ENCODE measurements around the gene TPCN1.

The TPCN1 gene

GRCh38 chr12:113329022-113329790 is 107.9 kb downstream of the TPCN1 start:
- Histone ChIP-seq H3K4me3 (ENCODE audit: low read depth in 1 of 2, low read length in 2 of 2) (no peak overlapping the region), H3K27me3 (ENCODE audit: control insufficient read depth in 1 of 2, insufficient read depth in 2 of 2, low read length in 2 of 2) (no peaks in the 10 kb centered on the region), H3K27ac (ENCODE audit: low read depth, low read length) (no peak overlapping the region), H3K9ac (ENCODE audit: low read length) (no peak overlapping the region), H3K9me3 (ENCODE audit: low read length) (no peaks in the 10 kb centered on the region), H3K36me3 (ENCODE audit: insufficient read depth, low read length) (peaks cover 4% of the 10 kb centered on the region), H3K4me1 (ENCODE audit: insufficient read depth, low read length) (peaks cover 4% of the 10 kb centered on the region)

GRCh38 chr12:113329791-113330417 is 108.6 kb downstream of the TPCN1 start:
- Histone ChIP-seq H3K4me3 (ENCODE audit: low read depth in 1 of 2, low read length in 2 of 2) (no peak overlapping the region), H3K36me3 (ENCODE audit: insufficient read depth, low read length) (peaks cover 4% of the 10 kb centered on the region)

GRCh38 chr12:113330505-113330904 is 109.2 kb downstream of the TPCN1 start:
- Histone ChIP-seq H3K4me1 (ENCODE audit: insufficient read depth, low read length) (peaks cover 8% of the 10 kb centered on the region), H3K27me3 (ENCODE audit: control insufficient read depth in 1 of 2, insufficient read depth in 2 of 2, low read length in 2 of 2) (no peaks in the 10 kb centered on the region), H3K36me3 (ENCODE audit: insufficient read depth, low read length) (peaks cover 4% of the 10 kb centered on the region)

More at GRCh38 chr12:113329791-113330417, 108.6 kb downstream of the TPCN1 start:
- no peak overlapping the region for H3K9ac ChIP-seq (ENCODE audit: low read length)
- H3K9me3 ChIP-seq (ENCODE audit: low read length), result no peaks in the 10 kb centered on the region
- H3K27ac ChIP-seq (ENCODE audit: low read depth, low read length), result no peak overlapping the region
- H3K4me1 ChIP-seq (ENCODE audit: insufficient read depth, low read length), result peaks cover 8% of the 10 kb centered on the region
- no peaks in the 10 kb centered on the region for H3K27me3 ChIP-seq (ENCODE audit: control insufficient read depth in 1 of 2, insufficient read depth in 2 of 2, low read length in 2 of 2)

GRCh38 chr12:113332688-113333417 is 111.6 kb downstream of the TPCN1 start:
- no peak overlapping the region for H3K9ac ChIP-seq (ENCODE audit: low read length)
- H3K9me3 ChIP-seq (ENCODE audit: low read length), result no peaks in the 10 kb centered on the region
- H3K4me1 ChIP-seq (ENCODE audit: insufficient read depth, low read length), result peaks cover 8% of the 10 kb centered on the region
- peak overlapping the region; percentile 10 for H3K27ac ChIP-seq (ENCODE audit: low read depth, low read length)
- H3K36me3 ChIP-seq (ENCODE audit: insufficient read depth, low read length), result peaks cover 4% of the 10 kb centered on the region
- H3K4me3 ChIP-seq (ENCODE audit: low read depth in 1 of 2, low read length in 2 of 2), result peak overlapping the region in 1 of 2 donors; percentile 9
- H3K27me3 ChIP-seq (ENCODE audit: control insufficient read depth in 1 of 2, insufficient read depth in 2 of 2, low read length in 2 of 2), result no peaks in the 10 kb centered on the region

More at GRCh38 chr12:113330505-113330904, 109.2 kb downstream of the TPCN1 start:
- Histone ChIP-seq H3K9ac (ENCODE audit: low read length) (no peak overlapping the region), H3K9me3 (ENCODE audit: low read length) (no peaks in the 10 kb centered on the region), H3K4me3 (ENCODE audit: low read depth in 1 of 2, low read length in 2 of 2) (no peak overlapping the region), H3K27ac (ENCODE audit: low read depth, low read length) (no peak overlapping the region)

GRCh38 chr12:113333418-113333750 is 112.1 kb downstream of the TPCN1 start:
- H3K9me3 ChIP-seq (ENCODE audit: low read length), result no peaks in the 10 kb centered on the region
- peaks cover 8% of the 10 kb centered on the region for H3K4me1 ChIP-seq (ENCODE audit: insufficient read depth, low read length)
- no peaks in the 10 kb centered on the region for H3K27me3 ChIP-seq (ENCODE audit: control insufficient read depth in 1 of 2, insufficient read depth in 2 of 2, low read length in 2 of 2)
- H3K4me3 ChIP-seq (ENCODE audit: low read depth in 1 of 2, low read length in 2 of 2), result peak overlapping the region in 1 of 2 donors; percentile 62
- no peak overlapping the region for H3K9ac ChIP-seq (ENCODE audit: low read length)
- H3K27ac ChIP-seq (ENCODE audit: low read depth, low read length), result no peak overlapping the region
- peaks cover 4% of the 10 kb centered on the region for H3K36me3 ChIP-seq (ENCODE audit: insufficient read depth, low read length)

GRCh38 chr12:113333877-113334785 is 112.9 kb downstream of the TPCN1 start:
- Histone ChIP-seq H3K9me3 (ENCODE audit: low read length) (no peaks in the 10 kb centered on the region), H3K9ac (ENCODE audit: low read length) (peak overlapping the region; percentile 15), H3K4me3 (ENCODE audit: low read depth in 1 of 2, low read length in 2 of 2) (peak overlapping the region; percentile 62 to 70), H3K4me1 (ENCODE audit: insufficient read depth, low read length) (peaks cover 8% of the 10 kb centered on the region), H3K27ac (ENCODE audit: low read depth, low read length) (peak overlapping the region; percentile 39), H3K27me3 (ENCODE audit: control insufficient read depth in 1 of 2, insufficient read depth in 2 of 2, low read length in 2 of 2) (no peaks in the 10 kb centered on the region), H3K36me3 (ENCODE audit: insufficient read depth, low read length) (peaks cover 4% of the 10 kb centered on the region)

GRCh38 chr12:113334786-113335539 is 113.7 kb downstream of the TPCN1 start, which contains the start of gene SLC8B1:
SLC8B1 (minus strand) TSS chr12:113335109; CDS start chr12:113332878, 2,231 bp downstream.
- H3K27ac ChIP-seq (ENCODE audit: low read depth, low read length), result peak within 1 kb of the TSS; percentile 63
- H3K9me3 ChIP-seq (ENCODE audit: low read length), result no peaks in the 10 kb centered on the region
- peak within 1 kb of the TSS; percentile 62 to 70 for H3K4me3 ChIP-seq (ENCODE audit: low read depth in 1 of 2, low read length in 2 of 2)
- H3K27me3 ChIP-seq (ENCODE audit: control insufficient read depth in 1 of 2, insufficient read depth in 2 of 2, low read length in 2 of 2), result no peaks in the 10 kb centered on the region
- peak within 1 kb of the TSS; percentile 15 for H3K9ac ChIP-seq (ENCODE audit: low read length)
- H3K36me3 ChIP-seq (ENCODE audit: insufficient read depth, low read length), result peaks cover 4% of the 10 kb centered on the region
- peaks cover 8% of the 10 kb centered on the region for H3K4me1 ChIP-seq (ENCODE audit: insufficient read depth, low read length)

GRCh38 chr12:113339540-113339939 is 118.3 kb downstream of the TPCN1 start:
- Histone ChIP-seq H3K4me3 (ENCODE audit: low read depth in 1 of 2, low read length in 2 of 2) (no peak overlapping the region), H3K9me3 (ENCODE audit: low read length) (no peaks in the 10 kb centered on the region), H3K36me3 (ENCODE audit: insufficient read depth, low read length) (no peaks in the 10 kb centered on the region), H3K4me1 (ENCODE audit: insufficient read depth, low read length) (peaks cover under 1% of the 10 kb centered on the region), H3K27me3 (ENCODE audit: control insufficient read depth in 1 of 2, insufficient read depth in 2 of 2, low read length in 2 of 2) (no peaks in the 10 kb centered on the region), H3K9ac (ENCODE audit: low read length) (no peak overlapping the region), H3K27ac (ENCODE audit: low read depth, low read length) (no peak overlapping the region)

- Histone ChIP-seq H3K4me3 (ENCODE audit: low read depth in 1 of 2, low read length in 2 of 2) (no peak overlapping the region), H3K36me3 (ENCODE audit: insufficient read depth, low read length) (no peaks in the 10 kb centered on the region), H3K27me3 (ENCODE audit: control insufficient read depth in 1 of 2, insufficient read depth in 2 of 2, low read length in 2 of 2) (no peaks in the 10 kb centered on the region), H3K27ac (ENCODE audit: low read depth, low read length) (no peak overlapping the region), H3K9me3 (ENCODE audit: low read length) (no peaks in the 10 kb centered on the region), H3K4me1 (ENCODE audit: insufficient read depth, low read length) (no peaks in the 10 kb centered on the region), H3K9ac (ENCODE audit: low read length) (no peak overlapping the region)
Observed at GRCh38 chr12:113340061-113340460, 118.8 kb downstream of the TPCN1 start.

GRCh38 chr12:113341535-113341934 is 120.3 kb downstream of the TPCN1 start:
- no peaks in the 10 kb centered on the region for H3K36me3 ChIP-seq (ENCODE audit: insufficient read depth, low read length)
- no peak overlapping the region for H3K4me3 ChIP-seq (ENCODE audit: low read depth in 1 of 2, low read length in 2 of 2)
- no peak overlapping the region for H3K9ac ChIP-seq (ENCODE audit: low read length)
- no peaks in the 10 kb centered on the region for H3K27me3 ChIP-seq (ENCODE audit: control insufficient read depth in 1 of 2, insufficient read depth in 2 of 2, low read length in 2 of 2)
- no peaks in the 10 kb centered on the region for H3K9me3 ChIP-seq (ENCODE audit: low read length)
- no peaks in the 10 kb centered on the region for H3K4me1 ChIP-seq (ENCODE audit: insufficient read depth, low read length)
- H3K27ac ChIP-seq (ENCODE audit: low read depth, low read length), result no peak overlapping the region

Data from muscle layer of colon (tissue), 2 donors.